Colonic mucosa (tissue), 4 donors: ENCODE results near the gene CHI3L1. TPM values are rescaled to one million over a fixed set of nuclear protein-coding genes. Genes with fewer than 3 reads are reported as not detected.

Experiments used
- DNase-seq: peaks from one replicate; pipeline ENCODE4 v3.0.0-alpha.2; 2020
- H3K27ac ChIP-seq: fragments of 200-600 bp; one replicate; pipeline ENCODE4 v1.8.0; 2021
- H3K27me3 ChIP-seq: fragments of 200-600 bp; one replicate; pipeline ENCODE4 v1.8.0; 2021
- H3K36me3 ChIP-seq: fragments of 200-600 bp; one replicate; pipeline ENCODE4 v1.8.0; 2021
- H3K4me1 ChIP-seq: fragments of 200-600 bp; one replicate; pipeline ENCODE4 v1.8.0; 2021; ENCODE audit warnings: mild to moderate bottlenecking
- H3K4me3 ChIP-seq: fragments of 200-600 bp; one replicate; pipeline ENCODE4 v1.8.0; 2021
- H3K9ac ChIP-seq, 2 donors: one replicate each; pipeline ENCODE4 v1.7.0; 2013; ENCODE audit warnings: control low read depth in 2 of 2, low read depth in 2 of 2, low read length in 2 of 2
- H3K9me3 ChIP-seq: fragments of 200-600 bp; one replicate; pipeline ENCODE4 v1.8.0; 2021
- CTCF ChIP-seq: fragments of 200-600 bp; IDR thresholded peaks from one replicate; pipeline ENCODE4 v1.8.0; 2022; ENCODE audit warnings: antibody characterized with exemption, mild to moderate bottlenecking
- intact Hi-C: fragments of 100-400 bp; cut with DNase I; formaldehyde crosslinking; loops from one replicate; pipeline ENCODE4 v1.14.1; 2022
- total RNA-seq, 2 donors: library from RNA; stranded (reverse); fragmentation: NEBNext Ultra II Directional in 1 of 2; extraction: Animal tissue kit (Norgen Biotek cat#: 25700) in 1 of 2; gene quantifications; one replicate each; pipeline ENCODE4 v1.2.1, GENCODE V29; 2021
- donor health status: healthy.
- donor health status: DM: no; HTN: no; CAD: no.
- donor health status: DM: no; HTN: no; CAD: no.

The CHI3L1 gene
- total RNA-seq, 2 donors from 2014 or later: 0.61 to 1.3 TPM

- no peaks in the 10 kb centered on the region for H3K36me3 ChIP-seq
- intact Hi-C loops: no loop called here
- H3K9ac ChIP-seq: no peak overlapping the region
- TF ChIP-seq CTCF: no peak
- H3K27ac ChIP-seq: no peak overlapping the region
- no peak overlapping the region for H3K4me3 ChIP-seq
- DNase-seq: no peak
- H3K27me3 ChIP-seq: no peaks in the 10 kb centered on the region
- H3K9me3 ChIP-seq: no peaks in the 10 kb centered on the region
- no peaks in the 10 kb centered on the region for H3K4me1 ChIP-seq
These were observed 33.2 kb downstream of the CHI3L1 start for GRCh38 chr1:203153051-203153988.

- Histone ChIP-seq H3K9me3 (no peaks in the 10 kb centered on the region), H3K27me3 (no peaks in the 10 kb centered on the region), H3K4me3 (no peak overlapping the region), H3K4me1 (no peaks in the 10 kb centered on the region), H3K27ac (no peak overlapping the region), H3K9ac (no peak overlapping the region), H3K36me3 (no peaks in the 10 kb centered on the region)
- TF ChIP-seq CTCF: no peak
- intact Hi-C loops: no loop called here
- DNase-seq: no peak
These were observed 34.1 kb downstream of the CHI3L1 start for GRCh38 chr1:203152158-203153034.

GRCh38 chr1:203151362-203152157 lies 34.9 kb downstream of the CHI3L1 start:
- Histone ChIP-seq H3K36me3 (no peaks in the 10 kb centered on the region), H3K4me3 (no peak overlapping the region), H3K4me1 (no peaks in the 10 kb centered on the region), H3K9ac (no peak overlapping the region), H3K9me3 (no peaks in the 10 kb centered on the region), H3K27ac (no peak overlapping the region), H3K27me3 (no peaks in the 10 kb centered on the region)
- no peak for DNase-seq
- no peak for TF ChIP-seq CTCF
- intact Hi-C loops: no loop called here

DNA sequence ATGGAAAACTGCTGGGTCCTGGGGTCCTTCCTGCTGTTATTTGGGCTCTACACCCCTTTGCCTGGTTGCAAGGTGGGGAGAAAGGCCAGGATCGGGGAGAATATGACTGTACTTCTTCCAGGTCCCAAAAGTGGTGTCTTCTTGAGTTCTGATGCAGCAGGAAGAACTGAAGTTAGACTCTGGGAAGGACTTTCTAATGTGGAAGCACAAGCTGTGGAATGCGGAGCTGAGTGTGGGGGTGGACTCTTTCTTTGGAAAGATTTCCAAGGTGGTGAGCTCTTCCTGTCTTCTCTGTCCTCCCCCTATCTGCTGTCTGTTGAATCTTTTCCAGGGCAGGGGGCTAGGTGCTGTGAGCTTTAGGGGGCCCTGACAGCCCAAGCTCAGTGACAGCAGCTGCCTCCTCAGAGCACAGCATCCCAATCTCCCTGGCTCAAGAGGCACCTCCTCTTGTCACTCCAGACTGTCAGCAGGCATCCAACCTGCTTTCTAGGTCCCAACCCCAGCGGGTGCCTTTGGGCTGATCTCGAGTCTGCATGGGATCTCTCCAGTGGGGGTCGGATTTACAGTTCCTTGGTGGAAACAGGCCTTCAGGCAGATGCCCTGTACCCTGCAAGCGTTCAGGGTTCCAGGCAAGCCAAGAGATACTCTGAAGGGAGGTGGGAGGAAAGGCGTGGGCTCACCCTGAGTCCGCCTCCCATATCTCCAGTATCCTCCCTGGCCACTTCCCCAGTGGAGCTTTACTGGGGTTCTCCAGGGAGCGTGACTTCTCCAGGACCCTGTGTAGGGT lies 35.8 kb downstream of the CHI3L1 start:
- Histone ChIP-seq H3K27ac (no peak overlapping the region), H3K36me3 (no peaks in the 10 kb centered on the region), H3K9me3 (no peaks in the 10 kb centered on the region), H3K9ac (no peak overlapping the region), H3K4me3 (no peak overlapping the region), H3K4me1 (no peaks in the 10 kb centered on the region), H3K27me3 (no peaks in the 10 kb centered on the region)
- TF ChIP-seq CTCF: no peak
- intact Hi-C loops: no loop called here
- no peak for DNase-seq
